Measurements from ENCODE around the gene FKBP1C. TPM values are rescaled to one million over a fixed set of nuclear protein-coding genes. Genes with fewer than 3 reads are reported as not detected.

Gene FKBP1C
- total RNA-seq, 6 experiments from 2014 or later, result 0.29 to 0.37 TPM; not detected in 4

- H3K9me3 ChIP-seq, result no peaks in the 10 kb centered on the region
- TF ChIP-seq CTCF (IDR thresholded peaks at IDR 0.05), result no peak
- TF ChIP-seq POLR2A (IDR thresholded peaks at IDR 0.05), result no peak
- intact Hi-C loops (cut with DNase I), result no loop called here
- DNase-seq (no peak), ATAC-seq (no peak)
- no peak overlapping the region for H3K27ac ChIP-seq
- 76% methylated on average over 3 of the region's 3 CpGs for WGBS (ENCODE audit: insufficient coverage, low coverage, low lambda C conversion rate, missing lambda C conversion rate)
- H3K4me3 ChIP-seq, result no peak overlapping the region
- H3K4me1 ChIP-seq, result no peaks in the 10 kb centered on the region
- H3K36me3 ChIP-seq, result no peaks in the 10 kb centered on the region
- no peaks in the 10 kb centered on the region for H3K27me3 ChIP-seq
Measured at GRCh38 chr6:63261820-63262219, 50.6 kb downstream of the FKBP1C start.

Small RNA genes lying within 50 kb of the gene (small RNA-seq; reads per million reads assigned to genes)
- 0 reads per million in 2 experiments for gene SPTLC1P3

Other genes starting within 250 kb of the FKBP1C start
- 1 to 10 TPM in 2 of 6 experiments, under 1 TPM in 2, not detected in 2; 0.09 to 1.7 (median 1.00) TPM for gene LGSN, start 108.5 kb downstream of the FKBP1C start, total RNA-seq